Measurements from ENCODE around the gene SHC4.

SHC4 gene

GRCh38 chr15:48966595-48967301 is 3.0 kb upstream of the SHC4 start:
- Histone ChIP-seq H3K4me2 (ENCODE audit: low read depth, low read length, poor library complexity, severe bottlenecking) (no peak overlapping the region), H3K27me3 (ENCODE audit: low read length) (no peaks in the 10 kb centered on the region), H3K9me3 (ENCODE audit: insufficient read depth, low read length) (no peaks in the 10 kb centered on the region), H3K9me2 (replicated peaks; ENCODE audit: insufficient read depth, low read length) (no peaks in the 10 kb centered on the region), H3K9ac (ENCODE audit: low read length) (no peak overlapping the region), H3K36me3 (ENCODE audit: low read length) (no peaks in the 10 kb centered on the region), H3F3A (ENCODE audit: insufficient read depth) (no peaks in the 10 kb centered on the region), H3K79me2 (ENCODE audit: insufficient read depth, low read length) (no peaks in the 10 kb centered on the region), H4K20me1 (ENCODE audit: low read depth, low read length) (no peaks in the 10 kb centered on the region), H3K27ac (ENCODE audit: low read depth, low read length) (no peak overlapping the region), H2AFZ (ENCODE audit: low read depth, low read length, severe bottlenecking) (no peak overlapping the region), H3K4me3 (ENCODE audit: insufficient read depth, low read length, poor library complexity, severe bottlenecking) (no peak overlapping the region)
- TF ChIP-seq CTCF (IDR thresholded peaks at IDR 0.05; ENCODE audit: insufficient read depth, low read length, poor library complexity, severe bottlenecking) (no peak), EZH2phosphoT487 (conservative IDR thresholded peaks at IDR 0.05; ENCODE audit: low read length) (no peak)

- no peak overlapping the region for H2AFZ ChIP-seq (ENCODE audit: low read depth, low read length, severe bottlenecking)
- H4K20me1 ChIP-seq (ENCODE audit: low read depth, low read length): no peaks in the 10 kb centered on the region
- H3K4me3 ChIP-seq (ENCODE audit: insufficient read depth, low read length, poor library complexity, severe bottlenecking): no peak overlapping the region
- no peak for TF ChIP-seq CTCF (IDR thresholded peaks at IDR 0.05; ENCODE audit: insufficient read depth, low read length, poor library complexity, severe bottlenecking)
- no peak for TF ChIP-seq EZH2phosphoT487 (conservative IDR thresholded peaks at IDR 0.05; ENCODE audit: low read length)
- H3K27me3 ChIP-seq (ENCODE audit: low read length): no peaks in the 10 kb centered on the region
- no peaks in the 10 kb centered on the region for H3K9me3 ChIP-seq (ENCODE audit: insufficient read depth, low read length)
- H3F3A ChIP-seq (ENCODE audit: insufficient read depth): no peaks in the 10 kb centered on the region
- no peaks in the 10 kb centered on the region for H3K79me2 ChIP-seq (ENCODE audit: insufficient read depth, low read length)
- H3K9me2 ChIP-seq (replicated peaks; ENCODE audit: insufficient read depth, low read length): no peaks in the 10 kb centered on the region
- no peak overlapping the region for H3K4me2 ChIP-seq (ENCODE audit: low read depth, low read length, poor library complexity, severe bottlenecking)
- H3K36me3 ChIP-seq (ENCODE audit: low read length): no peaks in the 10 kb centered on the region
- no peak overlapping the region for H3K9ac ChIP-seq (ENCODE audit: low read length)
- no peak overlapping the region for H3K27ac ChIP-seq (ENCODE audit: low read depth, low read length)
Measured at GRCh38 chr15:48965972-48966371, 2.3 kb upstream of the SHC4 start.

- TF ChIP-seq CTCF (IDR thresholded peaks at IDR 0.05; ENCODE audit: insufficient read depth, low read length, poor library complexity, severe bottlenecking) (no peak), EZH2phosphoT487 (conservative IDR thresholded peaks at IDR 0.05; ENCODE audit: low read length) (no peak)
- H3K4me2 ChIP-seq (ENCODE audit: low read depth, low read length, poor library complexity, severe bottlenecking): no peak overlapping the region
- no peaks in the 10 kb centered on the region for H3K9me2 ChIP-seq (replicated peaks; ENCODE audit: insufficient read depth, low read length)
- no peaks in the 10 kb centered on the region for H3K36me3 ChIP-seq (ENCODE audit: low read length)
- H3K79me2 ChIP-seq (ENCODE audit: insufficient read depth, low read length): no peaks in the 10 kb centered on the region
- no peaks in the 10 kb centered on the region for H3F3A ChIP-seq (ENCODE audit: insufficient read depth)
- H3K27ac ChIP-seq (ENCODE audit: low read depth, low read length): no peak overlapping the region
- H3K27me3 ChIP-seq (ENCODE audit: low read length): no peaks in the 10 kb centered on the region
- no peaks in the 10 kb centered on the region for H4K20me1 ChIP-seq (ENCODE audit: low read depth, low read length)
- H3K4me3 ChIP-seq (ENCODE audit: insufficient read depth, low read length, poor library complexity, severe bottlenecking): no peak overlapping the region
- H3K9ac ChIP-seq (ENCODE audit: low read length): no peak overlapping the region
- H3K9me3 ChIP-seq (ENCODE audit: insufficient read depth, low read length): no peaks in the 10 kb centered on the region
- H2AFZ ChIP-seq (ENCODE audit: low read depth, low read length, severe bottlenecking): no peak overlapping the region
Measured at GRCh38 chr15:48964898-48965297, 1.2 kb upstream of the SHC4 start.

Measured in SU-DHL-6 (cell line).